ENCODE data around the gene COP1. TPM values are rescaled to one million over a fixed set of nuclear protein-coding genes. Genes with fewer than 3 reads are reported as not detected.

Gene COP1
- total RNA-seq, 1 experiment from 2014 or later = 35.8 TPM

GRCh38 chr1:176225911-176226310, 18.8 kb upstream of the COP1 start:
- DNase-seq (ENCODE audit: low spot score) = no peak
- Histone ChIP-seq H3K9me3 (ENCODE audit: low read depth, low read length, poor library complexity, severe bottlenecking) (no peaks in the 10 kb centered on the region), H3K27me3 (replicated peaks; ENCODE audit: insufficient read depth, low read depth, low read length, poor library complexity) (no peaks in the 10 kb centered on the region), H3K27ac (ENCODE audit: low read depth, low read length, poor library complexity, severe bottlenecking) (no peak overlapping the region), H3K36me3 (ENCODE audit: insufficient read depth, low read length, poor library complexity, severe bottlenecking) (no peaks in the 10 kb centered on the region), H3K4me1 (ENCODE audit: insufficient read depth, low read length, poor library complexity, severe bottlenecking) (no peaks in the 10 kb centered on the region), H3K4me3 (ENCODE audit: low read depth, low read length, poor library complexity, severe bottlenecking) (no peak overlapping the region)
- intact Hi-C loops (cut with micrococcal nuclease; ENCODE audit: unreplicated experiment) = no loop called here
- no TSS peak for BruUV-seq (replicated peaks)
- ChIA-PET CTCF (no interaction called here), POLR2A (ENCODE audit: low non-redundant PET) (no interaction called here)
- TF ChIP-seq EZH2 (IDR thresholded peaks at IDR 0.05; ENCODE audit: borderline replicate concordance, low read depth, low read length, poor library complexity, severe bottlenecking) = no peak
- TF ChIP-seq CTCF (conservative IDR thresholded peaks at IDR 0.05; ENCODE audit: low read depth, low read length) = no peak

- BruUV-seq (replicated peaks) = no TSS peak
- Histone ChIP-seq H3K36me3 (ENCODE audit: insufficient read depth, low read length, poor library complexity, severe bottlenecking) (no peaks in the 10 kb centered on the region), H3K4me1 (ENCODE audit: insufficient read depth, low read length, poor library complexity, severe bottlenecking) (no peaks in the 10 kb centered on the region), H3K9me3 (ENCODE audit: low read depth, low read length, poor library complexity, severe bottlenecking) (no peaks in the 10 kb centered on the region), H3K27me3 (replicated peaks; ENCODE audit: insufficient read depth, low read depth, low read length, poor library complexity) (no peaks in the 10 kb centered on the region), H3K27ac (ENCODE audit: low read depth, low read length, poor library complexity, severe bottlenecking) (no peak overlapping the region), H3K4me3 (ENCODE audit: low read depth, low read length, poor library complexity, severe bottlenecking) (no peak overlapping the region)
- intact Hi-C loops (cut with micrococcal nuclease; ENCODE audit: unreplicated experiment) = no loop called here
- TF ChIP-seq CTCF (conservative IDR thresholded peaks at IDR 0.05; ENCODE audit: low read depth, low read length) = no peak
- no peak for TF ChIP-seq EZH2 (IDR thresholded peaks at IDR 0.05; ENCODE audit: borderline replicate concordance, low read depth, low read length, poor library complexity, severe bottlenecking)
- ChIA-PET CTCF (no interaction called here), POLR2A (ENCODE audit: low non-redundant PET) (no interaction called here)
- DNase-seq (ENCODE audit: low spot score) = no peak
These were observed 18.4 kb upstream of the COP1 start for GRCh38 chr1:176225479-176225875.

GRCh38 chr1:176222196-176222595, 15.1 kb upstream of the COP1 start:
- Histone ChIP-seq H3K27ac (ENCODE audit: low read depth, low read length, poor library complexity, severe bottlenecking) (no peak overlapping the region), H3K9me3 (ENCODE audit: low read depth, low read length, poor library complexity, severe bottlenecking) (no peaks in the 10 kb centered on the region), H3K27me3 (replicated peaks; ENCODE audit: insufficient read depth, low read depth, low read length, poor library complexity) (peaks cover 3% of the 10 kb centered on the region), H3K4me3 (ENCODE audit: low read depth, low read length, poor library complexity, severe bottlenecking) (no peak overlapping the region), H3K4me1 (ENCODE audit: insufficient read depth, low read length, poor library complexity, severe bottlenecking) (no peaks in the 10 kb centered on the region), H3K36me3 (ENCODE audit: insufficient read depth, low read length, poor library complexity, severe bottlenecking) (no peaks in the 10 kb centered on the region)
- POLR2A ChIA-PET (ENCODE audit: low non-redundant PET) = no interaction called here
- intact Hi-C loops (cut with micrococcal nuclease; ENCODE audit: unreplicated experiment) = no loop called here
- DNase-seq (ENCODE audit: low spot score) = no peak
- BruUV-seq (replicated peaks) = no TSS peak
- TF ChIP-seq EZH2 (IDR thresholded peaks at IDR 0.05; ENCODE audit: borderline replicate concordance, low read depth, low read length, poor library complexity, severe bottlenecking) (no peak), CTCF (conservative IDR thresholded peaks at IDR 0.05; ENCODE audit: low read depth, low read length) (no peak)
- CTCF ChIA-PET = no interaction called here

Measured in A673 (cell line).